ENCODE measurements around the gene SNAPC3. TPM values are rescaled to one million over a fixed set of nuclear protein-coding genes. Genes with fewer than 3 reads are reported as not detected.

Gene SNAPC3
- total RNA-seq, 1 experiment from 2014 or later: 28.0 TPM

- no peak overlapping the region for H3K4ac ChIP-seq (ENCODE audit: low read depth, low read length)
- WGBS (ENCODE audit: extremely low coverage, insufficient read length, low lambda C conversion rate): no CpG with 5 or more reads among the region's 4 CpGs
- no peak overlapping the region for H2BK12ac ChIP-seq (ENCODE audit: insufficient read length, low read depth, low read length)
- no peaks in the 10 kb centered on the region for H3K4me1 ChIP-seq (ENCODE audit: insufficient read depth, low read length)
- no peak overlapping the region for H3K14ac ChIP-seq (ENCODE audit: insufficient read depth, low read length)
- no peak overlapping the region for H2BK15ac ChIP-seq (ENCODE audit: low read depth, low read length)
- no peak overlapping the region for H3K18ac ChIP-seq (ENCODE audit: insufficient read length, low read depth, low read length)
- H3K9me3 Mint-ChIP-seq: peaks cover 5 to 14% of the 10 kb centered on the region in 2 experiments; a peak in 4 of 5 replicates
- peaks cover 22 to 28% of the 10 kb centered on the region in 2 experiments for H3K4me1 Mint-ChIP-seq
- no peaks in the 10 kb centered on the region; the same call in 1 of the 2 replicates for H3K27me3 Mint-ChIP-seq (ENCODE audit: low read depth)
- H3K27ac ChIP-seq (ENCODE audit: insufficient read length, low read depth, low read length): no peak overlapping the region
- H4K20me1 ChIP-seq (ENCODE audit: control insufficient read depth, insufficient read depth, insufficient read length): no peaks in the 10 kb centered on the region
- no peak overlapping the region for H3K23ac ChIP-seq (ENCODE audit: insufficient read length, low read depth, low read length)
- no peak overlapping the region for H2AK5ac ChIP-seq (ENCODE audit: insufficient read length, low read length)
- H3K9ac ChIP-seq (ENCODE audit: extremely low read depth, insufficient read length, low read length): no peak overlapping the region
- H3K36me3 Mint-ChIP-seq (ENCODE audit: insufficient read depth in 1 of 3, low read depth in 3 of 3): peaks cover 0 to 9% (median 3%) of the 10 kb centered on the region in 3 experiments; a peak in 5 of 7 replicates
- no peak overlapping the region for H4K8ac ChIP-seq (replicated peaks; ENCODE audit: insufficient read length, low read depth, low read length)
- no peak overlapping the region for H2BK120ac ChIP-seq (ENCODE audit: low read depth, low read length, poor library complexity, severe bottlenecking)
- H3K23me2 ChIP-seq (ENCODE audit: insufficient read length, low read depth, low read length, poor library complexity, severe bottlenecking): no peaks in the 10 kb centered on the region
- H3K4me3 Mint-ChIP-seq: no peak overlapping the region
- H3K4me2 ChIP-seq (ENCODE audit: insufficient read depth, insufficient read length, low read length): no peak overlapping the region
- no peak overlapping the region for H3K27ac Mint-ChIP-seq
- DNase-seq: no peak
- no peak for TF ChIP-seq CTCF (conservative IDR thresholded peaks at IDR 0.05)
- H3K56ac ChIP-seq (ENCODE audit: insufficient read length, low read depth, low read length): no peak overlapping the region
- no peak overlapping the region for H4K5ac ChIP-seq (ENCODE audit: insufficient read length, low read depth, low read length)
- H3T11ph ChIP-seq (ENCODE audit: low read length): no peak overlapping the region
- no peaks in the 10 kb centered on the region for H3K9me3 ChIP-seq (ENCODE audit: control insufficient read depth, low read depth, low read length)
- no peaks in the 10 kb centered on the region for H3K79me2 ChIP-seq (ENCODE audit: insufficient read depth, low read length)
- H4K91ac ChIP-seq (ENCODE audit: insufficient read length, low read depth, low read length): no peak overlapping the region
- H2AFZ ChIP-seq (ENCODE audit: low read length): no peak overlapping the region
- no peaks in the 10 kb centered on the region for H3K79me1 ChIP-seq (ENCODE audit: insufficient read depth, low read depth, low read length, poor library complexity, severe bottlenecking)
- no peak overlapping the region for H2BK20ac ChIP-seq (ENCODE audit: low read depth, low read length, poor library complexity, severe bottlenecking)
- H3K27me3 ChIP-seq (ENCODE audit: insufficient read depth, low read length): no peaks in the 10 kb centered on the region
- no peak overlapping the region for H2BK5ac ChIP-seq (ENCODE audit: insufficient read length, low read length)
Observed at GRCh38 chr9:15374310-15374709, 48.4 kb upstream of the SNAPC3 start.

Data from H9 (cell line).